K562 treated with DMSO at 1 percent for 24 hours (cell line): ENCODE results near the gene TRAPPC8. TPM values are rescaled to one million over a fixed set of nuclear protein-coding genes. Genes with fewer than 3 reads are reported as not detected.

ENCODE experiments used
- total RNA-seq: library from RNA; unstranded; fragments of 300-600 nt; gene quantifications from 2 replicates; pipeline ENCODE4 v1.2.3, GENCODE V29; 2022; ENCODE audit warnings: low read depth; ENCODE audit not compliant: insufficient read depth

The TRAPPC8 gene
- 21.0 and 21.3 TPM in 2 replicates for total RNA-seq

GRCh38 chr18:31942999-31943877 is at the start of gene TRAPPC8:
TRAPPC8 (minus strand) TSS chr18:31943128; CDS start chr18:31942764, 364 bp downstream.

Other genes with a start within 250 kb of the TRAPPC8 start
- not detected in 2 replicates for gene SLC25A52, start 182.2 kb downstream of the TRAPPC8 start, total RNA-seq
- 0.03 TPM in 1 of 2 replicates, not detected in the other for gene RNF125, start 75.7 kb upstream of the TRAPPC8 start, total RNA-seq
- gene RNF138, start 148.7 kb upstream of the TRAPPC8 start, total RNA-seq = 42.6 and 64.3 TPM in 2 replicates
- not detected in 2 replicates for gene MEP1B, start 246.9 kb upstream of the TRAPPC8 start, total RNA-seq